HL-60/S4 (cell line): ENCODE results near the gene NKX6-1.

Experiments
- in situ Hi-C: fragments of 300-500 bp; cut with MboI; formaldehyde crosslinking; loops from 2 replicates; pipeline ENCODE4 v1.14.3; 2022; ENCODE audit warnings: low sequenced_read_pairs

Gene NKX6-1

GRCh38 chr4:84481860-84482245, 17.2 kb downstream of the NKX6-1 start:
- in situ Hi-C loops = no loop called here

- in situ Hi-C loops = no loop called here
Observed at GRCh38 chr4:84481077-84481859, 17.8 kb downstream of the NKX6-1 start.

- in situ Hi-C loops = no loop called here
Observed at GRCh38 chr4:84480082-84480481, 19.0 kb downstream of the NKX6-1 start.

- in situ Hi-C loops = no loop called here
Observed at GRCh38 chr4:84479663-84480062, 19.4 kb downstream of the NKX6-1 start.

GRCh38 chr4:84477738-84478137, 21.4 kb downstream of the NKX6-1 start:
- in situ Hi-C loops = no loop called here

- in situ Hi-C loops = no loop called here
Observed at GRCh38 chr4:84474107-84474506, 25.0 kb downstream of the NKX6-1 start.

GRCh38 chr4:84472154-84472553, 26.9 kb downstream of the NKX6-1 start:
- in situ Hi-C loops = no loop called here

- in situ Hi-C loops = no loop called here
Observed at GRCh38 chr4:84470204-84470785, 28.8 kb downstream of the NKX6-1 start.

- in situ Hi-C loops = no loop called here
Observed at GRCh38 chr4:84467601-84468000, 31.5 kb downstream of the NKX6-1 start.

- in situ Hi-C loops = no loop called here
Observed at GRCh38 chr4:84459783-84460182, 39.3 kb downstream of the NKX6-1 start.

- in situ Hi-C loops = no loop called here
Observed at GRCh38 chr4:84456157-84456556, 42.9 kb downstream of the NKX6-1 start.

GRCh38 chr4:84455697-84456096, 43.4 kb downstream of the NKX6-1 start:
- in situ Hi-C loops = no loop called here

GRCh38 chr4:84451546-84451945, 47.5 kb downstream of the NKX6-1 start:
- in situ Hi-C loops = no loop called here

GRCh38 chr4:84443523-84443922, 55.6 kb downstream of the NKX6-1 start:
- in situ Hi-C loops = no loop called here

- in situ Hi-C loops = no loop called here
Observed at GRCh38 chr4:84442778-84443177, 56.3 kb downstream of the NKX6-1 start.
